Activated T-cell treated with anti-CD3 and anti-CD28 coated beads, Interleukin-2, amount 50 U/mL, for 48 hours (primary cell): ENCODE results near the gene CACNB3.

Experiments
- DNase-seq, 2 experiments: peaks; one replicate each; pipeline ENCODE4 v3.0.0-alpha.2; 2020

Gene CACNB3

DNA sequence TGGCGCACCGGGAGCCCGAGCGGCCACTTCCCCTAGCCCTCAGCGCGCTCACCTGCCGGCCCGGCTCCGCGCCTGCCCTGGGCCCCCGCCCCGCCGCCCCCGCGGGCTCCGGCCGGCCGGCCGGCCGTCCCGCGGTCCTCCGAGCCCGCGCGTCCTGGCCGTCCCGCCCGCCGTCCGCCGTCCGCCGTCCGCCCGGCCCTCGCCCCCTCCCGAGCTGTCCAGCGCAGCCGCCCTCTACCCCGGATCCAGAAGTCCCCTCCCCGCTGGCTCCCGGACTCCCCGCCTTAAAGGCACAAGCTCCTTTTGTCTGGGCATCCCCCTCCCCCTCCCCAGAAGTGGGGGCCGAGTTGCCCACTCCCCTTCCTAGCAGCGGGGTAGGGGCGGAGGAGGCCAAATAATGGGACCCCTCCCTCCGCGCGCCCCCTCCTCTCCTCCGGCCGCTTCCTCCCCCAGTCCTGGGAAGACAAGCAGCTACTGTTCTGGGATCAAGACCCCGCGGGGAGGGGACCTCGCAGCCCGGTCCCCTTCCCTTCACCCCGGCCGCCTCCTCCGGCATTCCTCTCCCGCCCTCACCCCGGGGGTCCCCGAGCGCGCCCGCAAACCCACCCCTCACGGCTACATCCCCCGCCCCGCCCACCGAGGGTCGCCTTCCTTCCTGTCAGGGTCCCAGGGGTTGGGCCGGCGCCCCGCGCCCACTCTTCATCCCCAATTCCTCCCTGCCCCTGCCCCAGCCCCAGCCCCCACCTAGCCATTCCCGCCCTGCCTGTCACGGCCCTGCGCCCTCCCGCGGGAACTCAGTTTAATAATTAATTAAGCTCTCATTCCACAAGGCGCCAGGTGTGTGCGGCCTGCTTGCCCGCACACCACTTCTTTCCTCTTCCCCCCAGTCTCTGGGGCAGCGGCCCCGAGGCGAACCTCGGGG lies 29.2 kb upstream of the CACNB3 start, which contains the start of gene ADCY6:
TSS of gene ADCY6 (minus strand) at position 236 of the 922 bp plus-strand sequence. CDS start 5,655 bp downstream, outside the sequence.
- peak in 1 of 2 experiments; percentile 32 for DNase-seq

GRCh38 chr12:48789858-48790326 lies 28.4 kb upstream of the CACNB3 start:
- no peak for DNase-seq

GRCh38 chr12:48793696-48794095 lies 24.6 kb upstream of the CACNB3 start:
- DNase-seq: no peak

DNA sequence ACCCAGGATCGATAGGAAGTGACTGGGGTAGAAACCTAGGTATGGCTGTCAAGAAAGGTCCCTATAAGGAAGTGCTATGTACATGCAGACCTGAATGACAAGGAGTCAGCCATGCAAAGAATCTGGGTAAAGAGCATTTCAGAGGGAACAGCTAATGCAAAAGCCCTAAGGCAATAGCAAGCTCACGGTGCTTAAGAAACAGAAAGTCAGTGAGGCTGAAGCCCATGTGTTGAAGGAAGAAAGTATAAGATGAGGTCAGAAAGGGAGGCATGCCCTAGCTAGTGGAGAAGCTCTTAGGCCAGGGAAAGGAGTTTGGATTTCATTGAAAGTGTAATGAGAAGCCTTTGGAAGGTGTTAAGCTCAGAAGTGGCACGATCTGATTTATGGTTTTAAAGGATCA lies 23.4 kb upstream of the CACNB3 start:
- no peak for DNase-seq

DNA sequence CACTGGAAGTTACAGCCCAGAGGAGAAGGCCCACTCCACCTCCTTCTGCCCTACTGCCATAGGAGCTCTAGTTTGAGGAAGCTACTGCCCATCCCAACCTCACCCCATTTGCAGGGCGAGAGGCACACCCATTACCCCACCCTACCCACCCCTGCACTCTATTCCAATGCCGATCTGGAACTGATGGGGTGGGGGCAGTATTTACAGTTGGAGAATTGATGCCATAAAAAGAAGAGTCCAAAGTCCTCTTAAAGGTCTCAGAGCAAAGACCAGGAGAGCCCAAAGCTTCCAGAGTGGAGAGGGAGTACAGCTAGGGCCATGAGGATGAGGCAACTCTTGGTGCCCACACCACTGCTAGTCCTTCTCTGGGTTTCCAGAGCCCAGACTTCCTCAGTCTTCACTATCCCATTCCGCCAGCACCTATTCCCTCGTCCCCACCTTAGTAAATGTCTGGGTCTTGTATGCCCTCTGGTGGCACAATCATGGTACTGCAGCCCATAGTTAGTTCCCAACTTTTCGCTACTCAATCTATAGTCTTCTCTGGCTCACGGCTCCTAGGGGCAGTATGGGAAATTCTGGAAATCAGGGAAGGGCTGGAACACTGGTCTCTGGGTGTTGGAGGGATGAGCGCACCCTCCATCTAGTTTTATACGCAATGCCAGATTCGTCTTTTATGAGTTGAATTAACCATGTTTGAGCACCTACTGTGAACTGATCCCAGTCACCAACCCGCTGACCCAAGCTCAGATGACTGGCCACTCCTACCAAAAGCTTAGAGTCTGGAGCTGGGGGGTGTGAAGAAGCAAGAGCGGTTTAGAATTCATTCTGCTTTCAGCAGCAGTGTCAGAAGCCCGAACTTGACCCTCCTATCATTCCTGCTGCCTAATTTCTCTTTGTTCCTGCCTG lies 22.5 kb upstream of the CACNB3 start:
- DNase-seq: peak; percentile 73 to 74

GRCh38 chr12:48796976-48797375 lies 21.3 kb upstream of the CACNB3 start:
- DNase-seq: peak in 1 of 2 experiments; percentile 56

DNA sequence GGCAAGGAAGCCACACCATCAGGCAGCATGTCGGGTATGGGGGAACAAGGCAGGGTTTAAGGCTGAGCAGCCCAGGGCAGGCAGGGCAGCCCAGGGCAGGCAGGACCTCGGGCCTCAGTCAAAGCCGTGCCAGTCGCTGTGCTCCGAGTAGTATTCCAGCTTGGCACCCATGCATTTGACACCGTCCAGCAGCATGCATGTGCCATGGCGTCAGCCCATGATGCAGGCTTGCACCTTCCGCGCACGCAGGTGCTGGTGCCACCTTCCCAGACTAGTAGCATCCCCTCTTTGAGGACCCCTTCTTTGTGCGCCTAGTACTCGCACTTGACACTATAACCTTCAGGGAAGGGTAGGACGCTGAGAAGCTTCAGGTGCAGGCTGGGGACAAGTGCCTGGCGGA lies 17.8 kb upstream of the CACNB3 start:
- no peak for DNase-seq

DNA sequence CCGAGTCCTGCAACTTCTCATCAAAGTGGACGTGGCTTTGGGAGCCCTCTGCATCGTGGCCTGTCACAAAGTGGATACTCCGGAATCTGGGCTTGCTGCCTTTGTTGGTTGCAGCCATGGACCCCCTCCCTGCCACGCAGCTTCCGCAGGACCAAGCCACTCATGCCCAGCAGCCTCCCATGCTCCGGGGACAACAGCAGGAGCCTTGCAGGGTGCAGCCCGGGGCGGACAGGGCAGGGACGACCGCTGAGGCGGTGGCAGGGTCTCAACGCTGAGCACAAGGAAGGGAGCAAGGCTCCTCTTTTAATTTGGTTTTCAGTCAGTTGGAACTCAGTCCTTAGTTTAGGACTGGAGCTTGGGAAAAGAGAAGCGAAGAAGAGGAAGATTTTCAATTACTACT lies 17.3 kb upstream of the CACNB3 start:
- DNase-seq: no peak

DNA sequence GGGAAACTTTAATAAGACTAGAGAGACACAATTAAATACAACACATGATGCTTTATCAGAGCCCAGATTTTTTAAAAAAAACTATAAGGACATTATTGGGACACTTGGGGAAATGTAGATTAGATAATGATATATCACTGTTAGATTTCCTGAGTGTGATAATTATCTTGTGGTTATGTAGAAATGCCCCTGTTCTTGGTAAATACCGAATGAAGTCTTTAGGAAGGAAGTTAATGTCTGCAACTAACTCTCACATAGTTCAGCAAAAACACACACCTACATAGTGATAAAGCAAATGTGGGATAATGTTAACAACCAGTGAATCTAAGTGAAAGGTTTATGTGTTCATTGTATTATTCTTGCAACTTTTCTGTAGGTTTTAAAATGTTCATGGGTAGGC lies 14.6 kb upstream of the CACNB3 start:
- DNase-seq: no peak

GRCh38 chr12:48807981-48808380 lies 10.3 kb upstream of the CACNB3 start:
- no peak for DNase-seq

GRCh38 chr12:48810903-48811431 lies 7.3 kb upstream of the CACNB3 start:
- DNase-seq: no peak

DNA sequence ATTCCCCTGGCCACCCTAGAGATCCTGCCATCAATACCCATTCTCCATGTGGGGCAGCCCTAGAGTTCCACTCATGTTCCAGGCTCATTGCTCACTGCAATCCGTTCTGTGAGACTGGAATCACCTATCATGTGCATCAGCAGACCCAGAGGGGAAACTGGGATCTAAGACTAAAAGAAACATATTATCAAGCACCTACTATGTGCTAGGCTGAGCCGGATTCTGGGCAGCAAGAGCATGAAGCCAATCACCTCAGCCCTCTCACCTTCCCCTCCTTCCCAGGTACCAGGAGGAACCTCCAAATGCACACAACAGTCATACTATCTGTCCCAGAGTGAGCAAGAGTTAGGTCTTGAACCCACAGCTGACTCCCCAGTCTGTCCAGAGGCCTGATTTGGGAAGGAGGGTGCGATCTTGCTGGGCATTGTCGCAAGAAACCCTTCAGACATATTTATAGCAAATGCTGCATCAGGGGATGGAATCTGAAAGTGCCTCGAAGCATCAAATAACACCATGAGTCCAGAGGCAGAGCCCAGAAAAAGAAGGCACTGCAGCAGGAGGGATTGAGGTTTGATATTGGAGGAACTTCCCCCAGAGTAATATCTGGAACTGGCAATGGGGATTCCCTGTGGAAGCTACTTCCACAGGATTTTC lies 6.7 kb upstream of the CACNB3 start:
- DNase-seq: no peak

GRCh38 chr12:48812389-48812788 lies 5.9 kb upstream of the CACNB3 start:
- DNase-seq: no peak

DNA sequence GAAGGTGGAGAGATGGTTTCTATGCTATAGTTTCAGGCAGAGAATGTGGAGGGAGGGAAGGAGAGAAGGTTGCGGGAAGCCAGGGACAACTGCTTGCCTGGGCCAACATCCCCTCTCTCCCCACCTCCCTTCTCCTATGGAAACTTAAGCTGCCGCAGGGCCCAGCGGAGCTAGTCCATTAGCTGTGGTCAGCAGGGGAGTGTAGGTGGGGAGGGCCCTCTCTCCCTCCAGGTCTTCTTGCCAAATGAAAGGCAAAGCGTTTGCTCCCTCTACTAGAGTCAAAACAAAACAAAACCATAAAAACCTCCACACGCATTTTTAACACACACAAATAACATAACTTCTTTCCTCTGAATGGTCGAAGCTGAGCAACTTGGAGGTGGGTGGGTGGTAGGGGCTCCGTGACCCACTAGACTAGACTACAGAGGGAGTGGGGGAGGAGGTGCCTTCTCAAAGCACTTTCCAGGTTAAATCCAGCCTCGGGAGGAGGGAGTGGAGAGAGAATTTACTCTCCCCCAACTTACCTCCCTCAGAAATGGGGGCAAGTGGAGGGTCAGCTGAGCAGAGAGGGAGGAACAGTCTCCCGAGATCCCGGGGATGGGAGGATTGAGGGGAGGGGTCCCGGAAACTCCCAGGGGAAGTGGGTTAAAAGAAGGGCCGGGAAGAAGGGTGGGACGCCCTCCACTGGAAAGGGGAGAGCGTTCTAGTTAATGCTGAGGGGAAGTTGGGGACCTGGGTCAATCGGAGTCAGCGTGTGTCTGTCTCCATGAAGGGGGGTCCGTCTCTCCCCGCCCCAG lies 4.6 kb upstream of the CACNB3 start:
- no peak for DNase-seq

DNA sequence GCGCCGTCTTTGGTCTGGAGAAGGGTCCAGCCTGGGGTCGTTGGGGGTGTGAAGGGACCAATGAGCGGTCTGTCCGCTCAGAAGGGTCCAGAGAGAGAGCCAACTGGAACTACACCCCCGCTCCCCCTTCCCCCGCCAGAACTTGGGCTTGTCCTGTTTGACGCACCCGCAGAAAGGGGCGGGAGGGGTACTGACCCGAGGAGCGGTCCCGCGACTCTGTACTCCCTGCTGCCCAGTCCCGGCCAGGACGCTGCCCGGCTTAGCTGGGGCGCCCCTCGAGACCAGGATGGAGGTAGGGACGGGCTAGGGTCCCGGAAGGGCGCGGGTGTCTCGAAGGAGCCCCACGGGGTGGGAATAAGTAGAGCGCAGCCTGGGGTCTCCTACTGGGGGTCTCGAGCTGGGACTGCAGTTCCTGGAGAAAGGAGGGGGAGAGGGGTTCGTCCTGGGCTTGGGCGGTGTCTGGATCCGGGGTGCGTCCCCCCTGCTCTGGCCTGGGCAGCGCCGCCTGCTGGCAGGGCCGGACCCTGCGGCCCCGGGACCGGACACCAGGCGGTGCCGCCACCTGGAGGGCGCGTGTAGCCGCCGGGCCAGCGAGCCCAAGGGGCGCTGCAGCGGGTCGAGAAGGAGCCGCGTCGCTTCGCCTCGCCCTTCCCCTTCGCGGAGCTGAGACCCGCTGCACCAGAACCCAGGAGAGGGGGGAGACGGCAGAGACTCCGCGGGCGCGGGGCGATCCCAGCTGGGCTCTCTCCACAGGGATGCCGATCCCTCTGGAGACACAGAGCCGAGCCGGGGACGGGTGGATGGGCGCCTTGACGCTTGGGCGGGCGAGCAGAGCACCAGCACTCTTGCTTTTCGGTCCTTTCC lies 3.8 kb upstream of the CACNB3 start:
- DNase-seq: peak; percentile 88 to 91

GRCh38 chr12:48815126-48816110 lies 2.9 kb upstream of the CACNB3 start:
- peak; percentile 68 for DNase-seq

- no peak for DNase-seq
Observed at GRCh38 chr12:48816143-48816854, 2.0 kb upstream of the CACNB3 start.

DNA sequence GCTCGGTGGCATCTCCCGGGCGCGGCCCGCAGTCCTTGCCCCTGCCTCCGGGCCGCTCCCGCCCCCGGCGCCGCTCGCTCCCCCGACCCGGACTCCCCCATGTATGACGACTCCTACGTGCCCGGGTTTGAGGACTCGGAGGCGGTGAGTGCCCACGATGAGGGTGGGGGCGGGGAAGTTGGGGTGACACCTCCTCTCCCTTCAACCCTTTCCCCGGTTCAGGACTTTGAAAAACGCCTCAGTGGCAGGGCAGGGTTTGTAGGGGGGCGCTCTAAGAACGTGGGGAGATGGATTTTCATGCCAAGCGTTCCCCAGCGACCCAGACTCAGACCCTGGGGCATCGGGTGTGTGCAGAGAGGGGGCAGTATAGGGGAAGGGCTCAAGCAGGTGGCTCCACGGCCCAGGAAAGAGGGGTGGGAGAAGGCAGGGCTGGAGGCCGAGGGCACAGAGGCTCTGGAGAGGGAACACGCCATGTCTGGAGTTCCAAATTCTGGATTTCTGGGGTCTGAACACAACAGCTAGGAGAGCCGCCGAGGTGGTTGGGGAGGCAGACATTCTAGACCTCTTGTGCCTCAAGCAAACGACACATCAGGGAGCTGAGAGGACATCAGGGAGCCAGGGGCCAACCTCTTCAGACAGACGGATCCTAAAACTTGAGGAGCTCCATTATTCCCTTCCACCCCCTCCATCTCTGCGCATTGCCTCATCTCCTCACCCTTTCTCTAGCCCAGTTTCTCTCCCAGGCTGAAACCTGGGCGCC lies 715 bp downstream of the CACNB3 start:
- DNase-seq: peak; percentile 45 to 47
